HepG2 (cell line): ENCODE results near the gene HMHB1. TPM values are rescaled to one million over a fixed set of nuclear protein-coding genes. Genes with fewer than 3 reads are reported as not detected.

Experiments used
- DNMT1 ChIP-seq: sonication (generic); formaldehyde crosslinking; IDR thresholded peaks from 2 replicates; pipeline ENCODE4 v1.5.1; 2020; ENCODE audit warnings: mild to moderate bottlenecking, missing genetic modification reagents
- EHMT2 ChIP-seq: fragments of 200-600 bp; sonication (generic); IDR thresholded peaks from 2 replicates; pipeline ENCODE4 v1.7.0; 2017; ENCODE audit warnings: antibody characterized with exemption, low read depth, low read length, borderline replicate concordance
- FOXP1 ChIP-seq, 2 experiments: fragments of 450-650 bp in 1 of 2; IDR thresholded peaks; 2 replicates each; pipeline ENCODE4 v1.6.1; 2017 to 2018; ENCODE audit warnings: antibody characterized with exemption in 1 of 2
- HDAC1 ChIP-seq: sonication (generic); formaldehyde crosslinking; IDR thresholded peaks from 2 replicates; pipeline ENCODE4 v1.5.1; 2020; ENCODE audit warnings: mild to moderate bottlenecking, missing genetic modification reagents
- MIXL1 ChIP-seq: IDR thresholded peaks from 2 replicates; pipeline ENCODE4 v1.6.1; 2016
- PPARG ChIP-seq: conservative IDR thresholded peaks from 2 replicates; pipeline ENCODE4 v1.6.1; 2016; ENCODE audit warnings: missing biosample characterization, missing genetic modification reagents
- RBAK ChIP-seq: sonication (generic); formaldehyde crosslinking; IDR thresholded peaks from 2 replicates; pipeline ENCODE4 v1.5.1; 2020; ENCODE audit warnings: mild to moderate bottlenecking, missing genetic modification reagents
- RBM22 ChIP-seq: fragments of 200-400 bp; formaldehyde crosslinking; optimal IDR thresholded peaks from 2 replicates; pipeline ENCODE3; 2017; ENCODE audit warnings: mild to moderate bottlenecking, low read length, moderate library complexity
- SMARCC2 ChIP-seq: fragments of 450-650 bp; IDR thresholded peaks from 2 replicates; pipeline ENCODE4 v1.6.1; 2017; ENCODE audit warnings: antibody characterized with exemption, mild to moderate bottlenecking
- SOX13 ChIP-seq, 3 experiments: fragments of 450-650 bp in 1 of 3; sonication (generic) in 1 of 3; formaldehyde crosslinking in 1 of 3; IDR thresholded peaks in 2 of 3; conservative IDR thresholded peaks in 1 of 3; 2 replicates each; pipeline versions ENCODE4 v1.5.0 to v1.6.1; 2016 to 2020; ENCODE audit warnings: antibody characterized with exemption in 1 of 3, mild to moderate bottlenecking in 1 of 3, missing compliant biosample characterization in 1 of 3, missing genetic modification reagents in 1 of 3, moderate library complexity in 1 of 3
- SOX6 ChIP-seq, 2 experiments: fragments of 450-650 bp in 1 of 2; sonication (generic) in 1 of 2; formaldehyde crosslinking in 1 of 2; IDR thresholded peaks; 2 replicates each; pipeline versions ENCODE4 v1.4.0 to v1.6.1; 2017 to 2020; ENCODE audit warnings: antibody characterized with exemption in 1 of 2, mild to moderate bottlenecking in 1 of 2, missing genetic modification reagents in 1 of 2
- TMF1 ChIP-seq: sonication (generic); formaldehyde crosslinking; IDR thresholded peaks from 2 replicates; pipeline ENCODE4 v1.8.1; 2022; ENCODE audit warnings: low read depth, missing genetic modification reagents
- YEATS2 ChIP-seq: sonication (generic); formaldehyde crosslinking; IDR thresholded peaks from 2 replicates; pipeline ENCODE4 v1.4.0; 2020; ENCODE audit warnings: missing genetic modification reagents, borderline replicate concordance
- ZFP1 ChIP-seq: IDR thresholded peaks from 2 replicates; pipeline ENCODE4 v1.6.1; 2016
- ZNF251 ChIP-seq: sonication (generic); formaldehyde crosslinking; IDR thresholded peaks from 2 replicates; pipeline ENCODE4 v1.9.0; 2021; ENCODE audit warnings: mild to moderate bottlenecking, missing genetic modification reagents
- ZNF468 ChIP-seq: sonication (generic); formaldehyde crosslinking; IDR thresholded peaks from 2 replicates; pipeline ENCODE4 v1.8.0; 2022; ENCODE audit warnings: mild to moderate bottlenecking, moderate library complexity, missing genetic modification reagents
- ZNF724P ChIP-seq: sonication (generic); formaldehyde crosslinking; IDR thresholded peaks from 2 replicates; pipeline ENCODE4 v1.8.0; 2022; ENCODE audit warnings: missing genetic modification reagents, borderline replicate concordance
- ZNF782 ChIP-seq: sonication (generic); formaldehyde crosslinking; IDR thresholded peaks from 2 replicates; pipeline ENCODE4 v1.4.0; 2020; ENCODE audit warnings: missing genetic modification reagents, mild to moderate bottlenecking, borderline replicate concordance
- polyA plus RNA-seq, 8 experiments: library from polyadenylated mRNA; depleted of rRNA in 3 of 8; stranded (reverse) in 7 of 8; unstranded in 1 of 8; fragments of >200 nt; fragmentation: Illumina TruSeq in 4 of 8; extraction: Trizol in 4 of 8; gene quantifications; 2 replicates each; pipeline versions ENCODE4 v1.2.1 to v1.2.3, GENCODE V29; 2011 to 2016; ENCODE audit warnings: low read depth in 4 of 8, missing spikeins in 1 of 8, mixed read lengths in 1 of 8; ENCODE audit not compliant: insufficient read depth in 1 of 8
- total RNA-seq, 5 experiments: library from RNA; depleted of rRNA; stranded (reverse); fragments of >200 nt; fragmentation: Illumina TruSeq; extraction: Trizol; gene quantifications; 2 replicates each; pipeline ENCODE4 v1.2.3, GENCODE V29; 2016; ENCODE audit warnings: low read depth in 1 of 5
- TF ChIP-seq, protein P1 (sequence below): sonication (generic); formaldehyde crosslinking; IDR thresholded peaks from 2 replicates; pipeline ENCODE4 v1.4.0; 2020; ENCODE audit warnings: missing genetic modification reagents, borderline replicate concordance
- TF ChIP-seq, protein P2 (sequence below): sonication (generic); formaldehyde crosslinking; IDR thresholded peaks from 2 replicates; pipeline ENCODE4 v1.4.0; 2020; ENCODE audit warnings: missing genetic modification reagents
- TF ChIP-seq, protein P3 (sequence below): sonication (generic); formaldehyde crosslinking; IDR thresholded peaks from 2 replicates; pipeline ENCODE4 v1.8.0; 2022; ENCODE audit warnings: mild to moderate bottlenecking, missing genetic modification reagents, borderline replicate concordance
- TF ChIP-seq, protein P4 (sequence below): sonication (generic); formaldehyde crosslinking; IDR thresholded peaks from 2 replicates; pipeline ENCODE4 v1.4.0; 2020; ENCODE audit warnings: missing genetic modification reagents, mild to moderate bottlenecking, borderline replicate concordance

Gene HMHB1
- total and polyA plus RNA-seq, 2 of the 13 experiments (the other 11 are each of a cell fraction or from before 2014, with no cell fraction given): not detected

DNA sequence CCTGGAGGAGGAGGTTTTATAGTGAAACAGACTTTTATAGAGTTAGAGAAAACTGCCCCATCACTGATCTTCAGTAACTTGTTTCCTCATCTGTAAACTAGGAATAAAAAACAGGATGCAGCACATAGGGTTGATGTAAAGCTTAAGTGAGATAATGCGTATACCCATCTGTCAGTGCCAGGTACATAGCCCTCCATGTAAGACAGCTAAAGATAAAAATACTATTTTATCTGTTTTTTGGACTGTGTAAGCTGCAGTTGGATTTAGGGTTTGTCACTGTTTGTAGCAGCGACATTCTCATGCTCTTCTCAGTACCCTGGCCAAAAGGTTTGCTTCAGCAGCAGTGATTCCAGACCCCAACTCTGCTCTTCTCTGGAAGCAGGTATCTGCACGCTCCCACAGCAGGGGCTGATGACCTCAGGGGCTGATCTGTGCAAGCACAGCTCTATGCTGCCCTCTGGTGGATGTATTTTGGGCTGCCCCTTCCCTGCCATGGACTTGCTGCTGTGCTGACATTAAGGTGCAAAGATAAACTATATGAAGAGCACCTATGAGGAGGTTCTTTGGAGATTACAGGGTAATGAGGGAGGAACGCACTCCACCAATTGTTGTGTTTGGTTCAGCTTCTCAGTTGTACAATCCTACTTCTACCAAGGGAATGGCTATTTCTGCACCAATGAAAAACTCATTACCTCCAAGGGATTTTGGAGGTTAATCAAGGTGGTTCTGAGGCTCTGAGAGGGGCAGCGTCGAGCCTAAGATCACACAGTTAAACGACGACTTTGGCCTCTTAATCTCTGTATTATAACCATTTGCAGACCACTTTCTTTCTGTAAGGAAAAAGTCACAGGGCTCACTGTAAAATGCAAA, 13.1 kb downstream of the HMHB1 start (continued):
- TF ChIP-seq YEATS2 (CRISPR knock-in tag) (peak; percentile 38; the same call in 1 of the 2 replicates), ZNF782 (no peak), FOXP1 (IDR thresholded peaks at IDR 0.05) (no peak), FOXP1 (CRISPR knock-in tag; IDR thresholded peaks at IDR 0.05) (no peak), ZFP1 (CRISPR knock-in tag) (no peak), RBM22 (no peak), MIXL1 (CRISPR knock-in tag) (no peak), HDAC1 (CRISPR knock-in tag) (no peak), PPARG (CRISPR knock-in tag) (0 out of 2 replicates have a peak, but pooled peaks have one; percentile 19), SMARCC2 (no peak), SOX13 (IDR thresholded peaks at IDR 0.05) (no peak), SOX13 (CRISPR knock-in tag; conservative IDR thresholded peaks at IDR 0.05 in 1 of 2, IDR thresholded peaks at IDR 0.05 in 1 of 2) (no peak), ZNF251 (no peak), ZNF468 (no peak), EHMT2 (no peak), SOX6 (IDR thresholded peaks at IDR 0.05) (no peak), SOX6 (CRISPR knock-in tag; IDR thresholded peaks at IDR 0.05) (peak; percentile 48; the same call in 1 of the 2 replicates), TMF1 (no peak), ZNF724P (CRISPR knock-in tag) (no peak), RBAK (no peak), DNMT1 (no peak)
- TF ChIP-seq, protein P1, sequence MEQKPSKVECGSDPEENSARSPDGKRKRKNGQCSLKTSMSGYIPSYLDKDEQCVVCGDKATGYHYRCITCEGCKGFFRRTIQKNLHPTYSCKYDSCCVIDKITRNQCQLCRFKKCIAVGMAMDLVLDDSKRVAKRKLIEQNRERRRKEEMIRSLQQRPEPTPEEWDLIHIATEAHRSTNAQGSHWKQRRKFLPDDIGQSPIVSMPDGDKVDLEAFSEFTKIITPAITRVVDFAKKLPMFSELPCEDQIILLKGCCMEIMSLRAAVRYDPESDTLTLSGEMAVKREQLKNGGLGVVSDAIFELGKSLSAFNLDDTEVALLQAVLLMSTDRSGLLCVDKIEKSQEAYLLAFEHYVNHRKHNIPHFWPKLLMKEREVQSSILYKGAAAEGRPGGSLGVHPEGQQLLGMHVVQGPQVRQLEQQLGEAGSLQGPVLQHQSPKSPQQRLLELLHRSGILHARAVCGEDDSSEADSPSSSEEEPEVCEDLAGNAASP (CRISPR knock-in tag): 0 out of 2 replicates have a peak, but pooled peaks have one; percentile 14
- TF ChIP-seq, protein P2, sequence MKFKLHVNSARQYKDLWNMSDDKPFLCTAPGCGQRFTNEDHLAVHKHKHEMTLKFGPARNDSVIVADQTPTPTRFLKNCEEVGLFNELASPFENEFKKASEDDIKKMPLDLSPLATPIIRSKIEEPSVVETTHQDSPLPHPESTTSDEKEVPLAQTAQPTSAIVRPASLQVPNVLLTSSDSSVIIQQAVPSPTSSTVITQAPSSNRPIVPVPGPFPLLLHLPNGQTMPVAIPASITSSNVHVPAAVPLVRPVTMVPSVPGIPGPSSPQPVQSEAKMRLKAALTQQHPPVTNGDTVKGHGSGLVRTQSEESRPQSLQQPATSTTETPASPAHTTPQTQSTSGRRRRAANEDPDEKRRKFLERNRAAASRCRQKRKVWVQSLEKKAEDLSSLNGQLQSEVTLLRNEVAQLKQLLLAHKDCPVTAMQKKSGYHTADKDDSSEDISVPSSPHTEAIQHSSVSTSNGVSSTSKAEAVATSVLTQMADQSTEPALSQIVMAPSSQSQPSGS (CRISPR knock-in tag): no peak
- TF ChIP-seq, protein P3, sequence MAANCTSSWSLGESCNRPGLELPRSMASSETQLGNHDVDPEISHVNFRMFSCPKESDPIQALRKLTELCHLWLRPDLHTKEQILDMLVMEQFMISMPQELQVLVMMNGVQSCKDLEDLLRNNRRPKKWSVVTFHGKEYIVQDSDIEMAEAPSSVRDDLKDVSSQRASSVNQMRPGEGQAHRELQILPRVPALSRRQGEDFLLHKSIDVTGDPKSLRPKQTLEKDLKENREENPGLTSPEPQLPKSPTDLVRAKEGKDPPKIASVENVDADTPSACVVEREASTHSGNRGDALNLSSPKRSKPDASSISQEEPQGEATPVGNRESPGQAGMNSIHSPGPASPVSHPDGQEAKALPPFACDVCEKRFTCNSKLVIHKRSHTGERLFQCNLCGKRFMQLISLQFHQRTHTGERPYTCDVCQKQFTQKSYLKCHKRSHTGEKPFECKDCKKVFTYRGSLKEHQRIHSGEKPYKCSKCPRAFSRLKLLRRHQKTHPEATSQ (CRISPR knock-in tag): no peak
- TF ChIP-seq, protein P4, sequence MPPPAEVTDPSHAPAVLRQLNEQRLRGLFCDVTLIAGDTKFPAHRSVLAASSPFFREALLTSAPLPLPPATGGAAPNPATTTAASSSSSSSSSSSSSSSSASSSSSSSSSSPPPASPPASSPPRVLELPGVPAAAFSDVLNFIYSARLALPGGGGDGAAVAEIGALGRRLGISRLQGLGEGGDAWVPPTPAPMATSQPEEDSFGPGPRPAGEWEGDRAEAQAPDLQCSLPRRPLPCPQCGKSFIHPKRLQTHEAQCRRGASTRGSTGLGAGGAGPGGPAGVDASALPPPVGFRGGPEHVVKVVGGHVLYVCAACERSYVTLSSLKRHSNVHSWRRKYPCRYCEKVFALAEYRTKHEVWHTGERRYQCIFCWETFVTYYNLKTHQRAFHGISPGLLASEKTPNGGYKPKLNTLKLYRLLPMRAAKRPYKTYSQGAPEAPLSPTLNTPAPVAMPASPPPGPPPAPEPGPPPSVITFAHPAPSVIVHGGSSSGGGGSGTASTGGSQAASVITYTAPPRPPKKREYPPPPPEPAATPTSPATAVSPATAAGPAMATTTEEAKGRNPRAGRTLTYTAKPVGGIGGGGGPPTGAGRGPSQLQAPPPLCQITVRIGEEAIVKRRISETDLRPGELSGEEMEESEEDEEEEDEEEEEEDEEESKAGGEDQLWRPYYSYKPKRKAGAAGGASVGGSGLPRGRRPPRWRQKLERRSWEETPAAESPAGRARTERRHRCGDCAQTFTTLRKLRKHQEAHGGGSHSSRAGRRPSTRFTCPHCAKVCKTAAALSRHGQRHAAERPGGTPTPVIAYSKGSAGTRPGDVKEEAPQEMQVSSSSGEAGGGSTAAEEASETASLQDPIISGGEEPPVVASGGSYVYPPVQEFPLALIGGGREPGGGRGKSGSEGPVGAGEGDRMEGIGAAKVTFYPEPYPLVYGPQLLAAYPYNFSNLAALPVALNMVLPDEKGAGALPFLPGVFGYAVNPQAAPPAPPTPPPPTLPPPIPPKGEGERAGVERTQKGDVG (CRISPR knock-in tag): no peak
